Vagina (tissue), 2 donors: Measurements from ENCODE around the gene UCHL1. TPM values are rescaled to one million over a fixed set of nuclear protein-coding genes. Genes with fewer than 3 reads are reported as not detected.

Experiments
- DNase-seq, 2 donors: peaks; one replicate each; pipeline ENCODE4 v3.0.0-alpha.2; 2017; ENCODE audit errors: extremely low spot score in 2 of 2
- H3K27ac ChIP-seq: fragments of 200-600 bp; sonication (generic); one replicate; pipeline ENCODE4 v1.5.1; 2019
- H3K27me3 ChIP-seq: fragments of 200-600 bp; sonication (generic); one replicate; pipeline ENCODE4 v1.5.1; 2019
- H3K36me3 ChIP-seq, 2 donors: fragments of 200-600 bp; sonication (generic); one replicate each; pipeline ENCODE4 v1.5.1; 2017 to 2019
- H3K4me1 ChIP-seq: fragments of 200-600 bp; sonication (generic); one replicate; pipeline ENCODE4 v1.5.1; 2019
- H3K4me3 ChIP-seq, 2 donors: fragments of 200-600 bp; sonication (generic); 1 replicate in 1 of 2; 2 replicates in 1 of 2; pipeline ENCODE4 v1.5.1; 2016 to 2019
- H3K9me3 ChIP-seq: fragments of 200-600 bp; sonication (generic); one replicate; pipeline ENCODE4 v1.5.1; 2019
- CTCF ChIP-seq, 3 experiments: fragments of 450-650 bp in 2 of 3; fragments of 200-600 bp in 1 of 3; sonication (generic) in 1 of 3; IDR thresholded peaks; one replicate each; pipeline ENCODE4 v1.5.1; 2017 to 2019; ENCODE audit warnings: antibody characterized with exemption in 3 of 3, mild to moderate bottlenecking in 2 of 3, moderate library complexity in 2 of 3
- POLR2A ChIP-seq, 2 donors: fragments of 450-650 bp; IDR thresholded peaks; one replicate each; pipeline ENCODE4 v1.6.1; 2017; ENCODE audit warnings: antibody characterized with exemption in 2 of 2, mild to moderate bottlenecking in 2 of 2, moderate library complexity in 2 of 2
- POLR2AphosphoS5 ChIP-seq, 2 donors: sonication (generic); formaldehyde crosslinking; IDR thresholded peaks; one replicate each; pipeline ENCODE4 v1.9.0; 2017; ENCODE audit warnings: antibody characterized with exemption in 2 of 2, mild to moderate bottlenecking in 2 of 2, low read depth in 1 of 2; ENCODE audit not compliant: insufficient read depth in 1 of 2
- intact Hi-C: fragments of 100-400 bp; cut with DNase I; formaldehyde crosslinking; loops from one replicate; pipeline ENCODE4 v1.15.1; 2023
- total RNA-seq: library from RNA; depleted of rRNA; stranded (reverse); fragments of >200 nt; gene quantifications from one replicate; pipeline ENCODE4 v1.2.3, GENCODE V29; 2016

Gene UCHL1
- total RNA-seq, 1 donor from 2014 or later, result 174 TPM

GRCh38 chr4:41245983-41246382 is 10.7 kb upstream of the UCHL1 start:
- no peak overlapping the region for H3K4me3 ChIP-seq
- H3K27ac ChIP-seq, result no peak overlapping the region
- no peaks in the 10 kb centered on the region for H3K9me3 ChIP-seq
- H3K36me3 ChIP-seq, result no peaks in the 10 kb centered on the region
- no peaks in the 10 kb centered on the region for H3K4me1 ChIP-seq
- TF ChIP-seq POLR2AphosphoS5 (IDR thresholded peaks at IDR 0.05; ENCODE audit: insufficient read depth in 1 of 2, low read depth in 1 of 2) (no peak), POLR2A (IDR thresholded peaks at IDR 0.05) (no peak), CTCF (IDR thresholded peaks at IDR 0.05) (no peak)
- H3K27me3 ChIP-seq, result no peaks in the 10 kb centered on the region
- no peak for DNase-seq
- intact Hi-C loops, result no loop called here

GRCh38 chr4:41256131-41256739 is 493 bp upstream of the UCHL1 start:
- TF ChIP-seq POLR2A (IDR thresholded peaks at IDR 0.05), result no peak
- TF ChIP-seq POLR2AphosphoS5 (IDR thresholded peaks at IDR 0.05; ENCODE audit: insufficient read depth in 1 of 2, low read depth in 1 of 2), result no peak
- no peak for TF ChIP-seq CTCF (IDR thresholded peaks at IDR 0.05)
- Histone ChIP-seq H3K36me3 (no peaks in the 10 kb centered on the region), H3K27me3 (no peaks in the 10 kb centered on the region), H3K4me3 (peak overlapping the region; percentile 45 to 55), H3K4me1 (peaks cover 22% of the 10 kb centered on the region), H3K9me3 (no peaks in the 10 kb centered on the region), H3K27ac (peak overlapping the region; percentile 17)
- intact Hi-C loops, result no loop called here
- DNase-seq, result no peak

- H3K4me3 ChIP-seq, result peak overlapping the region; percentile 45 to 55
- DNase-seq, result no peak
- H3K4me1 ChIP-seq, result peaks cover 22% of the 10 kb centered on the region
- no peaks in the 10 kb centered on the region for H3K9me3 ChIP-seq
- intact Hi-C loops, result no loop called here
- no peaks in the 10 kb centered on the region for H3K27me3 ChIP-seq
- no peak for TF ChIP-seq POLR2AphosphoS5 (IDR thresholded peaks at IDR 0.05; ENCODE audit: insufficient read depth in 1 of 2, low read depth in 1 of 2)
- TF ChIP-seq POLR2A (IDR thresholded peaks at IDR 0.05), result no peak
- TF ChIP-seq CTCF (IDR thresholded peaks at IDR 0.05), result no peak
- peak overlapping the region; percentile 17 for H3K27ac ChIP-seq
- H3K36me3 ChIP-seq, result peaks cover 0 to 7% of the 10 kb centered on the region in 2 donors
These were observed 651 bp downstream of the UCHL1 start for GRCh38 chr4:41257257-41257901.

- peaks cover 22% of the 10 kb centered on the region for H3K4me1 ChIP-seq
- H3K27ac ChIP-seq, result peak overlapping the region; percentile 14
- peaks cover 0 to 7% of the 10 kb centered on the region in 2 donors for H3K36me3 ChIP-seq
- no peaks in the 10 kb centered on the region for H3K27me3 ChIP-seq
- no peaks in the 10 kb centered on the region for H3K9me3 ChIP-seq
- peak overlapping the region; percentile 45 to 55 for H3K4me3 ChIP-seq
- DNase-seq, result no peak
- intact Hi-C loops, result no loop called here
- no peak for TF ChIP-seq POLR2A (IDR thresholded peaks at IDR 0.05)
- TF ChIP-seq CTCF (IDR thresholded peaks at IDR 0.05), result no peak
- no peak for TF ChIP-seq POLR2AphosphoS5 (IDR thresholded peaks at IDR 0.05; ENCODE audit: insufficient read depth in 1 of 2, low read depth in 1 of 2)
These were observed 1.2 kb downstream of the UCHL1 start for GRCh38 chr4:41257906-41258305.

- Histone ChIP-seq H3K4me3 (no peak overlapping the region), H3K36me3 (peaks cover 0 to 10% of the 10 kb centered on the region in 2 donors), H3K4me1 (peaks cover 22% of the 10 kb centered on the region), H3K27ac (no peak overlapping the region), H3K9me3 (no peaks in the 10 kb centered on the region), H3K27me3 (no peaks in the 10 kb centered on the region)
- TF ChIP-seq CTCF (IDR thresholded peaks at IDR 0.05) (no peak), POLR2A (IDR thresholded peaks at IDR 0.05) (no peak), POLR2AphosphoS5 (IDR thresholded peaks at IDR 0.05; ENCODE audit: insufficient read depth in 1 of 2, low read depth in 1 of 2) (no peak)
- no peak for DNase-seq
- intact Hi-C loops, result no loop called here
These were observed 2.1 kb downstream of the UCHL1 start for GRCh38 chr4:41258783-41259182.
